NCI-H128 (cell line): Measurements from ENCODE around the gene YY1.
A peak's percentile ranks its signal among the peaks of the same experiment; 100 is the strongest.
"Not testable (repeated sequence)": the region's sequence is repeated elsewhere in the genome, so short reads cannot be mapped to it uniquely, and the experiment has no call there.

Source experiments
- DNase-seq: peaks from one replicate; lab custom pipeline; 2025; ENCODE audit not compliant: unreplicated experiment; lab: John Stamatoyannopoulos, UW

Gene YY1

DNA sequence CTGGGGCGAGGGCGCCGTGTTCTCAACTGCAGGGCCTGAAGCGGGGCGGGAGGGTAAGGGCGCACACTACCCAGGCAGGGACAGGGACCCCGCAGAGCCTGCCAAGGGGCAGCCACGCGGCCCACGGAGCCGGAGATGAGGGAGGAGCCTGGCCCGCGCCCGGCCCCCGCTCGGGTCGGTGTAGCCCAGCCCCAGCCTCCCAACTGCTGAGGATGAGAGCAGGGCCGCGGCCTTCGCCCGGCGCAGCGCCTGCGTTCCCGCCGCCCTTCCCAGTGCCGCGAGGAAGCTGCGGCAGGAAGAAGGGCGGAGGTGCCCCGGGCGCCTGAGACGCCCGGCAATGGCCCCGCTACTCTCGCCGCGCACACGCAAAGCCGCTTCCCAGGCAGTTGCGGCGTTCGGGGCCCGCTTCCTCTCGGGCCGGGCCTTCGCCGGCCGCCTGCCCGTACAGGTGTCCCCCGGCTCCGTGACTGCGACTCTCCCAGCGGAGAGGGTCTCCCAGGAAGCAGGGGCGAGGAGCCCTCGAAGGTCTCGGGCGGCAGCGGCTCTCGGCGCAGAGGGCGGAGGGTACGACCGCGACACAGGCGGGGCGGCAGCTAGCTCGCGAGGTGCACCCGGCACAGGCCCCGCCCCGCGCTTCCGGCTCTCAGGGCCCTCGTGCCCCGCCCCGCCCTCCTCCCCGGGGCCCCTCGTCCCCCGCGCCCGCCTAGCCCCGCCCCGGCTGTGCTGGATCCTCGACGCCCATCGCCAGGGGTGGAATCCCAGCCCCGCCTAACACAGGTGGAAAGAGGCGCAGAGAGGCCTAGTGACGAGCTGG is 24.8 kb upstream of the YY1 start:
- DNase-seq: peak; percentile 95

DNA sequence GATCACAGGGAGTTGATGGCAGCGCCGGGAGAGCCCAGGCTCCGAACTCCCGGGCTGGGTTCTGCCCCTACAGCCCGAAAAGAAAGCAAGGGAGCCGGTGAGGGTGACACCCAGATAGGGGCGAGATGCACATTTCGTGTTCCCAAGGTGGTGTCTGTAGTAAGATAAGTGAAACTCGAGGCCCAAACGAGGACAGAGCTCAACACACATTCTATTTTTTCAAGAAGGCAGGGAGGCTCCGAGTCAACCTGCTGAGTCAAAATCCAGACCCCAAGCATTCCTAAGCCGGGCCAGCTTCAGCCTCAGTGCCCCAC is 24.2 kb upstream of the YY1 start:
- DNase-seq: no peak

DNA sequence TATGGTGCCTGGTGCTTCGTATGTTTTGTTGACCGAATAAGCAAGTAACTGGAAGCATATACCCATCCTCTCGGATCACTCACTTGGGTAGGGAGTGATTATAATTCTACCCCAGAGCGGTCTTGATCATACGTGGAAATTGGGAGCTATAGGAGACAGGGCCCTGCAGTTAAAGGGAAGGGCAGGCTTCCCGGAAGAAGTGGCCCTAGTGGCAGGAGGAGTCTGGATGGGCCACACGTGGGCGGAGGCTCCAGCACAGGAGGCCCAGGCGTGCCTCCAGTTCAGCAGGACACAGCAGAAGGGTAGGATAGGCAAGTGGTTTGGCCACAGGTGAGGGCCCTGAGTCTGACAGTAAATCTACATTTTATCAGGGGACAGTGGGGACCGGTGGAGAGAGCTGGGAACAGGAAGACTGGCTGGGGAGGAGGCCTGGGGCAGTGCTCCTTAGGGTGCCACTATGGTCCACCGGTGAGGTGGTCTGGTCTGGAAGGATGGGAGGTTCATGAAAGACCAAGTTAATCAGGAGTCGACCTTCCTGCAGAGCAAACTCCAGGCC is 23.5 kb upstream of the YY1 start:
- DNase-seq: no peak

DNA sequence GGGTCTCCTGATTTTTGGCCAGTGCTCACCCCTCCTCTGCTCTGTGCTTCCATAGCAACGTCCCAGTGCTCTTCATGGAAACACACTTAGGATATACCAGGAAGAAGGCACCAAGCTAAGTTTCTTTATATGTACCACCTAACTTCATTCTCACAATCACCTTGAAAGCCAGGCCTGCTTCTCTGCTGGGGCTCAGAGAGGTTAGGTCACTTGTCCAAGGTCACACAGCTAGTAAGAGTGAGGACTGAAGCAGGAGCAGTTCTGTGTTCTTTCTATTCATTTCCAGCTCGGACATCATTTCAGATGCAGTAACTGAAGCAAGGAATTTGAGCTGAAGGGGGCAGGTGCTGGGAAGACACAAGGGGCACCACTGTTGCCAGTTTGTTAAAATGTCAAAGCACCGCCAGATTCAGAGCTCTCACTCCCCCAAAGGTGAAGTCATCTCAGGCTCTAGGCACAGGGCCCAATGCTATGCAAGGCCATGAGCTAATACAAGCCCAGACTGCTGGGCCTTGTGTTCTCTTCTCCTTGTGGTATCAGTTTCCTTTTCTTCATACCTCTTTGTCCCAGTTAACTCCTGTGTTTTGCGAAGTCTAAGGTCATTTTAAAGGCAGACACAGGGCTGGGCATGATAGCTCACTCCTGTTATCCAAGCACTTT is 19.7 kb upstream of the YY1 start:
- no peak for DNase-seq

DNA sequence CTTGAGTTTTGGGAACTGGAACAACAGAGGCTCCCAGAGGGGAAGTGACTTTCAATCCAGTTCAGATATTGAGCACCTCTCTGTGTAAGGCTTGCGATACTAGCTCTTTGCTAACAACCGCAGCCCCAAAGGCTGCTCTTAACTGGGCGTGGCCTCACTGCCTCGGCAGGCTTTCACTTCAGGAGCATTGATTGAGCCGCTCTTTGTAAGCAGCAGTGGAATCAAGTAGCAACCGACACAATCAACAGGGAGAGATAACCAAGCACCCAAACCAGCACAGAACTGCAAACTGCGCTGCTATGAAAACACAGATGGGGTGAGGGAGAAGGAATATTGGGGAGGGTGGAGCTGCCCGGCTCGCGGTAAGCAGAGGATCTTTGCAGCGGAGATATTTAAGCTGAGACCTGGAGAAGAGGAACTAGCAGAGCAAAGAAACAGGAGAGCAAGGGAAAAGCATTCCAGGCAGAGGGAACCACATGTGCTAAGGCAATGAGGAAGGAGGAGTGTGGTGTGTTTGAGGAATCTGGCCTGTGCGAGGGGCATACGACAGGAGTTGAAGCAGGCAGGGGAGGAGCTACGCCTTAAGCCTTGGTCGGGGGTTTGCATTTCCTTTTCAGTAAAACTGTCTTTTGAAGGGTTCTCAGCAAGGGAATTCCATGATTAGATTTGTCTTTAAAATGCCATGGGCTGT is 17.3 kb upstream of the YY1 start:
- peak; percentile 72 for DNase-seq

DNA sequence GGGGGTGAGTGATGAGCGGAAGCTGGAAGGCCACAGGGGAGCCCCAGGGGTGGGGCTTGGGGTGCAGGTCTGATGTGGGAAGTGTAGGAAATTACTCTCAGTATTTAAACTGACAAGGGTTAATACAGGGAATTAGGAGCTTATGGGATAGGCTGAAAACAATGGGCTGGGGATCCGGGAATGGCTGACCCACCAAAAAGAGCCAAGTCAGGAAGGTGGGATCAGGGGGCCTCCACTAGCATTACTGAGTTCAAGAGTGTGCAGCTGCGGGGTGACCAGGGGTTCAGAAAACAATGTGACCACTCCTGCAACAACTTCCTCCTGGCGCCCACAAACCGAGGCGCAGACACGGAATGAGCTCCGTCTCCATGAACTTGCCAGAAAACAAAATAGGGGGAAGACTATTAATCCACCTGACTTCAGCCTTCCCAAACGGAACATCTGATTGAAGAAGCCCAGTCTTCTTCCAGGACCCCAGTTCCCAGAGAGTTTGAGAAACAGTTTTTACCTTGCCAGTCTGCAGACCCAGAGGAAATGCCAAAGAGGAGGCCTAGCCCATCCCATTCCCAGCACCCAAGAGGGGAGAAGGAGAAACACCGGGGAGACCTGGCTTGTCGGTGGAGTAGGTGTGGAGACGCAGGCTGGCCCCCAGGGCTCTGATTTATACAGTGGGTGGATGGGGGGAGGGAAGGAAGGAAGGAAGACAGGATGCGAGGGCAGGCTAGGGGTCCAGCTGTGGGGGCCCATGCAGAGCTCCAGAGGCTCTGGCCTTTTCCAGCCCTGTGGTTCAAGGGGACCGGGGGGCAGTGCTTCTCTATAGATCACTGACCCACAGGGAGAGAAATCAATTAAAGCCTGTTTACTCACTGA is 16.5 kb upstream of the YY1 start:
- DNase-seq: no peak

DNA sequence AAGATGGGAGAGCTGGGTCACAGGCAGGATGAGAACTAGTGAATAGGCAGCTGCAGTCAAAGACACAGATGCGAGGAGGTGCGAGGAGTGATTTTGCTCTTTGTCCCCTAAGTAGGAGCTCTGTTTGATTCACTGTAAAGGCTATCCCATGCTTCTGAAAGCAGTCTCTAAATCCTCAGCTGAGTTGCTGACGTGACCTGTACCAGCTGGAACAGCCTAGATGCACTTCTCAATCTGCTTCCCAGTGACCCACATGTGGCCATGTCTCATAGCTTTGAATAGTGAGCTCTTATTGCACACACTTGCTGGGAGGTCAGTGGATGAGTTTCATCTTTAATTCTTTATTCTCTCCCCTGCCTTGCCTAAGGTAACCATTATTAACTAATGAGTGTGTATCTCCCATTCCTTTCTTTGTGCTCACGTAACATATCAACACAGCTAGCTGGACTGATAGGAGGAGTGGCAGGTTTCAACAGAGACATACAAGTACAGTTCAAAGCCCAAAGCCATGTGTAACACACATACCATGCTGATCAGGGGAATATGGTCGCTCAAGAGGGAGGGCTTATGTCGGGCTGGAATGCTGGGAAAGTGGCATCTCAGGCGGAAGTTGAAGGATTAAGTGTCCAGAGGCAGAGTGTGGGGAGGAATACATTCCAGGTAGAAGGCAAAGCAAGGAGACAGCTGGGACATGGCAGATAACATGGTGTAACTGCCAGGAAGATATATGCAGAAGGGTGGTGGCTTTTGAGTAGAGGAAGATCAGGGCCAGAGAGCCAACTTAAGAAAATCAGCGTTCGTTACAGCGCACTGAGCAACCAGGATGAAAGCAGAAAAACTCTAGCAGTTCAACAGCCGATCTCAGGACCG is 15.4 kb upstream of the YY1 start:
- no peak for DNase-seq

DNA sequence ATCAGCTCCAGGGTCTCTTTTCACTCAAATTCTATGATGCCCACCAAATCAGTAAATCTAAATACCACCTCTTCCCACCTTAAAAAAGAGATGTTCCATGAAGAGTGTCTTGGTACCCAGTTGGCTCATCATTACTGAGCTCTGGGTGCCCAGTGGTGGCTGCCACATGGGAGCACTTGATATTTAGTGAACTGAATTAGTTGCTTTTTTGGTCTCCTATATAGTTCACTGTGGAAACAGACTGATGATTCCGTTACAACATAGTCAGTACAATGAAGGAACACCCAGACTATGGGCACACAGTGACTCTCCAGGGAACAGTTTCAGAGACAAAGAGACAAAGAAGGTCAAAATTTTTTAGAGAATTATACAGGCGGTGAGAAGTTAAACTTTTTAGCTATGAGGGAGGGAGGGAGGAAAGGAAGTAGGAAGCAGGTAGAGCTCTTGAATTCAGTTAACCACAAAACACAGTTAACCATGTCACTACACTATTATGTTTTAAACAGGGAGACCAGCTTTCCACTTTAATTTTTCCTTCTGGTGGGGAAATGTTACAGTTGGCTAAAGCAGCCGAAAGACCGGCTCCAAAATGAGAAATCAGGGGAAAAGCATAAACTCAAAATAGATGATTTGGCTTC is 14.6 kb upstream of the YY1 start:
- no peak for DNase-seq

DNA sequence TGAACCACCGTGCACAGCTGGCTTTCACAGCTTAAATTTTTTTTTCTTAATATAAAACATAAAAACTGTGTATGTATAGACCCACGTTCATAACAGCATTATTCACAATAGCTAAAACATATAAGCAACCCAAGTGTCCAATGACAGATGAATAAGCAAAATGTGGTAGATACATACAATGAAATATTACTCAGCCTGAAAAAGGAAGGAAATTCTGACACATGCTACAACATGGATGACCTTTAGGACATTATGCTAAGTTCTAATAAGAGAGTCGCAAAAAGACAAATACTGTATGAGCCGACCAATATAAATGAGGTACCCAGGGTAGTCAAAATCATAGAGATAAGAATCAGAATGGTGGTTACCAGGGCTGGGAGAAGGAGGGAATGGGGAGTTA is 13.8 kb upstream of the YY1 start:
- no peak for DNase-seq

DNA sequence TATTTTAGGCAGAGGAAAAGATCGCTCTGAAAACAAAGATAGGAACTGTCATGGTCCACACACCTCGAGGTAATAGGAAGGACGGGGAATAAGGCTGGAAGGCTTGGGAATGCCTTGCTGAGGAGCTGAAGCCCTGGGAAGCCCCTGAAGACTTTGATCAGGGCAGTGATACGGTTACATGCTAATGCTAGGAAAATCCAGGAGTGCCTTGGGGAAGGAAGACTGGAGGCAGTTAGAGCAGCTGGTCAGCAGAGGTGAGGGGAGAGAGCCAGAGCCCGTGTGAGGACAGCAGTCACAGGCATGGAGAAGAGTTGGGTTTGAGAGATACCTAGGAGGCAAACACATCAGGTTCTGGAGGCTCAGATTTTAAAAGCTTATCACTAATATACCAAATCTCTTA is 8.6 kb upstream of the YY1 start:
- no peak for DNase-seq

DNA sequence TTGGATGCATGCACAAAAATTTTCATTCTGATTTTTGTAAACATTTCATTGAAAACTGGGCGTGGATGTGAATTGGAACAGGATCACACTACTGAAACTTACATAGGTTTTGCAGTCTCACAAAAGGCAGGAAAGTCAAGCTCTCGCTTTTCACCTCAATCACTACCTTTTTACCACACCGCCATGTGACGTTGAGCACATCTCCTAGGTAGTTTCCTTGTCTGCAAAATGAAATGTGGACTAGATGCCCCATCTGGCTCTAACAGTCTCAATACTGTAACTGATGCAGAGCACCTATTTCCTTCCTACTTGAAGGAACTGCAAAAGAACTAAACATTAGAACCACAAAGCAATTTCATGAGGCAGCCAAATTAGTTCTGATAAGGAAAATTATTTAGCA is 4.4 kb upstream of the YY1 start:
- no peak for DNase-seq

DNA sequence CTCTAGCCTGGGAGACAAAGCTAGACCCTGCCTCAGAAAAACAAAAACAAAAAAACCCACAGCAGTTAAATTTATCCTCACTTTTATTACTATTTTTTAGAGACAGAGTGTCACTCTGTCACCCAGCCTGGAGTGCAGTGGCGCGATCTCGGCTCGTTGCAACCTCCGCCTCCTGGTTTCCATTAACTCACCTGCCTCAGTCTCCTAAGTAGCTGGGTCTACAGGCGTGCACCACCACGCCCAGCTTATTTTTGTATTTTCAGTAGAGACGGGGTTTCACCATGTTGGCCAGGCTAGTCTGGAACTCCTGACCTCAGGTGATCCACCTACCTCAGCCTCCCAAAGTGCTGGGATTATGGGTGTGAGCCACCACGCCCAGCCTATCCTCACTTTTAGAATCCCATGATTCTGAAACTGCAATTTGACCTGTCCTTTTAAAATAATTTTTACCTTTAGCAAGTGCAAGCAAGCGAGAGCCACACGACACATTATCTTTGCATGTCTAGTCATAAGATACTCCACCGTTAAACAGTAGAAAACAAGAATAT is 2.6 kb upstream of the YY1 start:
- DNase-seq: not testable (repeated sequence)

DNA sequence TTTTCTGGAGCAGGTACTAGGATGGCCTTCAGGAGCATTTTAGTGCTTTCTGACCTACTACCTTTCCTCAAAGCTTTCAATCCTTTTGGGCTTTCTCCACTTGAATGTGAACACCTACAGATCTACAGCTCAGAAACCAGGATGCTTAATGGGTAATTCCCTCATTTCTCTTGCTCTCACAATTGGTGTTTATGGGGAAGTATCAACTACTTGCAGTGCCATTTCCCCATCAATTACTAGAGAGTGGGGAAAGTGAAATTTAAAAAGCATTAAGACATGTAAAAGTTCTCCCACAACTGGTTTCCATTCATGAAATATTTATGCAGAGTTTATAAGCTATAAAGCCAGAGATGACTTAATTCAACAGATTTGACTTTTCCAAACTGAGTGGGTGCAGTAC is 2.1 kb upstream of the YY1 start:
- no peak for DNase-seq

DNA sequence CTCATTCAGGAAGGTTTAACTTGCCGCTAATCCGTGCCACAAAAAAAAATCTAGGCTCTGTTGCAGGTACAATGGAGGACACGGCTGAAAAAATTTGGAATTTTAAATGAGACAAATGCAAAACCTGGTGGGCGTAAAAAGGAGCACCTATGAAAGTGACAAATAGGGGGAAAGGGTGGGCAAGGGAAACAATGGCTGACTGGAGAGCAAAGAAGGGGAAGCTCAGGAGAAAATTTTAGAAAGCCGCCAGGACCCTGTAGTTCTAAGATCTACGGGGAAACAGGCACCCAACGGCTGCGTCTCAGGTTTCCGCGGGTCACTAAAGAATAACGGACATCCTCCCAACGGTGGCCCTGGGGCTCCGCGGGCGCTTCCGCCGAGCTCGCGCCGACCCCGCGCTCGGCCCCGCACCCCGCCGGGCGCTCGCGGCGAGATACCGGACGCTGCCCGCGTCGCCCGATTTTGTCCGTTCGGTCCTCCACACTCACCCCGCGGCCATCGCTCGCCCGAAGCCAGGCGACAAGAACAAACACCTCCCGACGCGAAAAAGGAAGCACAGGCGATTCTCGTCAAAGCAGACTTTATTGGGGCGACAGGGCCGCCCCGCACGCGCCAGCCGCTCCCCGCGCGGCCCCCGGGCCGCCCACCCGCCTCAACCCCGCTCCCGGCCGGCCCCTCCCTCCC is 1.1 kb upstream of the YY1 start:
- peak; percentile 22 for DNase-seq

DNA sequence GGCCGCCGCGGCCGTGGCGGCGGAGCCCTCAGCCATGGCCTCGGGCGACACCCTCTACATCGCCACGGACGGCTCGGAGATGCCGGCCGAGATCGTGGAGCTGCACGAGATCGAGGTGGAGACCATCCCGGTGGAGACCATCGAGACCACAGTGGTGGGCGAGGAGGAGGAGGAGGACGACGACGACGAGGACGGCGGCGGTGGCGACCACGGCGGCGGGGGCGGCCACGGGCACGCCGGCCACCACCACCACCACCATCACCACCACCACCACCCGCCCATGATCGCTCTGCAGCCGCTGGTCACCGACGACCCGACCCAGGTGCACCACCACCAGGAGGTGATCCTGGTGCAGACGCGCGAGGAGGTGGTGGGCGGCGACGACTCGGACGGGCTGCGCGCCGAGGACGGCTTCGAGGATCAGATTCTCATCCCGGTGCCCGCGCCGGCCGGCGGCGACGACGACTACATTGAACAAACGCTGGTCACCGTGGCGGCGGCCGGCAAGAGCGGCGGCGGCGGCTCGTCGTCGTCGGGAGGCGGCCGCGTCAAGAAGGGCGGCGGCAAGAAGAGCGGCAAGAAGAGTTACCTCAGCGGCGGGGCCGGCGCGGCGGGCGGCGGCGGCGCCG is 381 bp downstream of the YY1 start:
- no peak for DNase-seq

DNA sequence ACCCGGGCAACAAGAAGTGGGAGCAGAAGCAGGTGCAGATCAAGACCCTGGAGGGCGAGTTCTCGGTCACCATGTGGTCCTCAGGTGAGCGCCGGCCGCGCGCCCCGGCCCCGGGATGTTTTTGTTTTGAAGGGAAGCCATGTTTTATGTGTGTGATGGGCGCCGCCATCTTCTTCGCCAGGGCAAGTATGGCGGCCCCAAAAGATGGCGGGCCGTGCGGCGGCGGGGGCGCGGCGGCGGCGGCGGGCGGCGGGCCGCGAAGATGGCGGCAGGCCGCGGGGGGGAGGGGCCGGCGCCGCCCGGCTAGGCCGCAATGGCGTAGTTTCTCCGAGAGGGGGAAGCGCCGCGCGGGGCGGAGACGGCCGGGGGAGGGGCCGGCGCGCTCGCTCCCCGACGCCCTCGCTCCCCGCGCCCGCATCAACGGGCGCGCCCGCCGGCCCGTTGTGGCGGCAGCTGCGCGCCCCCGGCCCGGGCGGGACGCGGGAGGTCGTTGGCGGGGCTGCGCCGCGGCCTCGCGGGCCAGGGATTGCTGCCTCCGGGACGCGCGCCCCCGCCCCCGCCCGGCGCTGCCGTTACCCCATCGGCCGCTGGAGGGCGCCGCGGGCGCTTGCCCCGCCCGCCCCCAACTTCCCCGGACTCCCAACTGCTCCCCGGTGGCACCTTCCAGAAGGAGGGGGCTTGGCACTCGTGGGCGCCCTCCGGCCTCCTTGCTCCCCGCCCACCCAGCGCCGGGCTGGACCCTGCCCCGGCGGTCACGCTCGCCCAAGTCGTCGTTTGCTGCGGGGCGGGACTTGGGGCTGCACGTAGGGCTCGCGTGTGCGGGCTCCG is 1.1 kb downstream of the YY1 start:
- DNase-seq: peak; percentile 80

DNA sequence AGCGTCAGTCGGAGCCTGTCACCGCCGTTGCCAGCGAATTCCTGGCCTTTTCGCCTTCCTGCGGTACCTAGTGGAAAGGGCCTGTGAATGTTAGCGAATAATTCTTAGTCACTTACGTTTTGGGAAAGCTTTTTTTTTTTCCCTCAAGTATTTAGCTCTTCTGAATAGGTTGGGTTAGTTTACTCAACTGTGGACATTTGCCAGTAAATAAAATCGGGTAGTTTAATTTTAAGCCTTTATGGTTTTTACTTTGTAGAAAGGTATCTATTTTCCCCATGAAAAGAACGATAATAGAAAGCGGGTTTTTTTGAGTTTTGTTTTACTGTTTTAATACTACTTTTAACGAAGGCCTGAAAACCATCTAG is 1.7 kb downstream of the YY1 start:
- DNase-seq: no peak

DNA sequence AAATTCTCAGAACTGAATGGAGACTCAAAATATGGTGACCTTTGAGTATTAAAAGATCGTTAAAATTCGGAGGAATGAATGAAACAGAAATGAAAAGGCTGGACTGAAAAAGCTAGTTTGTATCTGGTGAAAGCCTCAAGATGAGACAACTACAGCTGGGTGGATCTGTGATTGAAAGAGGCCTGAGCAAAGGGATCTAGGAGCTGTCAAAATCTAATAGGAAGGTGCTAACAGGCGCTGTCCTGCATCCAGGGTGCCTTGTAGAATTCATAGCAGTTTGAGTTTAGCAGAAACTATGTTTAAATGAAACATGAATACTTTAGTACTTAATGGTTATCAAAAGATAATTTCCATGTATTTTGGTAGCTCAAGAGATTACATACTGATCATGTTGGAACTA is 2.3 kb downstream of the YY1 start:
- no peak for DNase-seq
